CD4-positive, alpha-beta T cell (primary cell): ENCODE data around the gene MTX2. TPM values are rescaled to one million over a fixed set of nuclear protein-coding genes. Genes with fewer than 3 reads are reported as not detected.

ENCODE experiments used
- ATAC-seq: fragments of 200-7000 bp; cut with Tn5 transposase; one replicate; pipeline ENCODE4 v1.10.0; 2022; ENCODE audit warnings: mild to moderate bottlenecking; ENCODE audit not compliant: poor library complexity
- CTCF ChIA-PET: fragments of 350-600 bp; sonication (Branson Sonifier 250); formaldehyde crosslinking; loops from one replicate; lab custom pipeline; 2021; ENCODE audit warnings: antibody characterized with exemption, inconsistent platforms; lab: Charles Lee
- POLR2A ChIA-PET: fragments of 350-600 bp; sonication (Branson Sonifier 250); formaldehyde crosslinking; loops from one replicate; lab custom pipeline; 2021; ENCODE audit warnings: antibody characterized with exemption, inconsistent platforms; lab: Charles Lee
- DNase-seq, 14 experiments: peaks; one replicate each; pipeline ENCODE4 v3.0.0-alpha.2; 2013 to 2020; ENCODE audit warnings: mixed read lengths in 2 of 14
- H3K27ac ChIP-seq, 2 donors: one replicate each; pipeline versions ENCODE4 v1.5.1 to v1.7.0; 2013; ENCODE audit warnings: low read length in 2 of 2, low read depth in 1 of 2, mild to moderate bottlenecking in 1 of 2
- H3K27me3 ChIP-seq, 2 experiments: 1 replicate in 1 of 2; 2 replicates in 1 of 2; pipeline versions ENCODE4 v1.6.1 to v1.7.0; 2013; ENCODE audit warnings: low read length in 2 of 2, control low read depth in 1 of 2, mild to moderate bottlenecking in 1 of 2, moderate library complexity in 1 of 2; ENCODE audit not compliant: insufficient read depth in 2 of 2, control insufficient read depth in 1 of 2
- H3K36me3 ChIP-seq: one replicate; pipeline ENCODE4 v1.6.1; 2013; ENCODE audit warnings: low read length, control low read depth; ENCODE audit not compliant: insufficient read depth
- H3K4me1 ChIP-seq: one replicate; pipeline ENCODE4 v1.6.1; 2013; ENCODE audit warnings: low read length, control low read depth; ENCODE audit not compliant: insufficient read depth
- H3K4me3 ChIP-seq: one replicate; pipeline ENCODE4 v1.5.1; 2013; ENCODE audit warnings: mild to moderate bottlenecking, low read length, moderate library complexity
- H3K9me3 ChIP-seq, 2 experiments: 1 replicate in 1 of 2; 2 replicates in 1 of 2; pipeline versions ENCODE4 v1.6.1 to v1.7.0; 2013; ENCODE audit warnings: low read length in 2 of 2, mild to moderate bottlenecking in 2 of 2, control low read depth in 1 of 2, moderate library complexity in 1 of 2; ENCODE audit not compliant: control insufficient read depth in 1 of 2, insufficient read depth in 1 of 2
- H3K27ac Mint-ChIP-seq: one replicate; pipeline ENCODE4 v1.8.0; 2020; ENCODE audit warnings: mixed read lengths
- H3K27me3 Mint-ChIP-seq: one replicate; pipeline ENCODE4 v1.8.0; 2021; ENCODE audit warnings: mixed read lengths
- H3K36me3 Mint-ChIP-seq: one replicate; pipeline ENCODE4 v1.8.0; 2021; ENCODE audit warnings: low read depth, mixed read lengths
- H3K4me1 Mint-ChIP-seq: one replicate; pipeline ENCODE4 v1.8.0; 2021; ENCODE audit warnings: low read depth, mixed read lengths
- H3K4me3 Mint-ChIP-seq: one replicate; pipeline ENCODE4 v1.8.0; 2020; ENCODE audit warnings: mild to moderate bottlenecking, mixed read lengths
- H3K9me3 Mint-ChIP-seq: one replicate; pipeline ENCODE4 v1.8.0; 2020; ENCODE audit warnings: mixed read lengths
- CTCF ChIP-seq: fragments of 200-600 bp; IDR thresholded peaks from one replicate; pipeline ENCODE4 v1.8.0; 2022; ENCODE audit warnings: antibody characterized with exemption, mild to moderate bottlenecking
- intact Hi-C, 2 experiments: fragments of 100-400 bp; cut with DNase I in 1 of 2; cut with micrococcal nuclease in 1 of 2; formaldehyde crosslinking; loops; one replicate each; pipeline versions ENCODE4 v1.15.1 to v1.9.0; 2023 to 2025; cut with DNase I, micrococcal nuclease
- total RNA-seq, 174 experiments: library from RNA in 2 of 174; stranded (reverse) in 2 of 174; gene quantifications; one replicate each; pipeline ENCODE4 v1.2.3 and lab custom pipeline; 2021 to 2026

The MTX2 gene
- total RNA-seq, 2 experiments from 2014 or later = 5.0 to 5.2 TPM

- Mint-ChIP-seq H3K4me1 (peaks cover 43% of the 10 kb centered on the region), H3K27me3 (no peaks in the 10 kb centered on the region), H3K36me3 (peaks cover 9% of the 10 kb centered on the region), H3K4me3 (no peak overlapping the region), H3K27ac (no peak overlapping the region), H3K9me3 (no peaks in the 10 kb centered on the region)
- ChIA-PET CTCF (no interaction called here), POLR2A (no interaction called here)
- no peak overlapping the region for H3K4me3 ChIP-seq
- peaks cover 6% of the 10 kb centered on the region for H3K4me1 ChIP-seq
- no peaks in the 10 kb centered on the region for H3K9me3 ChIP-seq
- no peak overlapping the region for H3K27ac ChIP-seq
- TF ChIP-seq CTCF = no peak
- ATAC-seq = no peak
- peaks cover 4% of the 10 kb centered on the region for H3K36me3 ChIP-seq
- intact Hi-C loops = no loop called here
- no peak for DNase-seq
- no peaks in the 10 kb centered on the region for H3K27me3 ChIP-seq
Measured at GRCh38 chr2:176292608-176293007, 23.4 kb downstream of the MTX2 start.

- intact Hi-C loops = no loop called here
Measured at GRCh38 chr2:176293334-176293733, 24.1 kb downstream of the MTX2 start.

GRCh38 chr2:176297067-176297466, 27.8 kb downstream of the MTX2 start:
- TF ChIP-seq CTCF = no peak
- Mint-ChIP-seq H3K4me1 (peaks cover 9% of the 10 kb centered on the region), H3K27me3 (no peaks in the 10 kb centered on the region), H3K27ac (no peak overlapping the region), H3K4me3 (no peak overlapping the region), H3K9me3 (no peaks in the 10 kb centered on the region), H3K36me3 (peaks cover 13% of the 10 kb centered on the region)
- Histone ChIP-seq H3K36me3 (peaks cover 4% of the 10 kb centered on the region), H3K27me3 (no peaks in the 10 kb centered on the region), H3K4me3 (no peak overlapping the region), H3K27ac (no peak overlapping the region), H3K9me3 (no peaks in the 10 kb centered on the region), H3K4me1 (no peaks in the 10 kb centered on the region)
- intact Hi-C loops = no loop called here
- no peak for ATAC-seq
- POLR2A ChIA-PET = no interaction called here
- DNase-seq = no peak
- CTCF ChIA-PET = no interaction called here

More at GRCh38 chr2:176293334-176293733, 24.1 kb downstream of the MTX2 start:
- Mint-ChIP-seq H3K36me3 (peaks cover 9% of the 10 kb centered on the region), H3K27me3 (no peaks in the 10 kb centered on the region), H3K9me3 (no peaks in the 10 kb centered on the region), H3K4me3 (no peak overlapping the region), H3K4me1 (peaks cover 37% of the 10 kb centered on the region), H3K27ac (no peak overlapping the region)
- no peaks in the 10 kb centered on the region for H3K9me3 ChIP-seq
- no peak for TF ChIP-seq CTCF
- no peak overlapping the region for H3K4me3 ChIP-seq
- H3K27ac ChIP-seq = no peak overlapping the region
- POLR2A ChIA-PET = no interaction called here
- peaks cover 4% of the 10 kb centered on the region for H3K36me3 ChIP-seq
- peaks cover 6% of the 10 kb centered on the region for H3K4me1 ChIP-seq
- H3K27me3 ChIP-seq = no peaks in the 10 kb centered on the region
- CTCF ChIA-PET = no interaction called here
- ATAC-seq = no peak
- no peak for DNase-seq
